Measurements from ENCODE around the gene LIMCH1. TPM values are rescaled to one million over a fixed set of nuclear protein-coding genes. Genes with fewer than 3 reads are reported as not detected.
A peak's percentile ranks its signal among the peaks of the same experiment; 100 is the strongest.

LIMCH1 gene
- total RNA-seq, 1 donor from 2014 or later: 7.1 TPM

- Mint-ChIP-seq H3K27me3 (ENCODE audit: low read depth, unreplicated experiment) (peaks cover 3% of the 10 kb centered on the region), H3K36me3 (ENCODE audit: low read depth, unreplicated experiment) (no peaks in the 10 kb centered on the region), H3K4me3 (ENCODE audit: unreplicated experiment) (peak overlapping the region; percentile 63), H3K9me3 (ENCODE audit: unreplicated experiment) (no peaks in the 10 kb centered on the region), H3K27ac (ENCODE audit: unreplicated experiment) (no peak overlapping the region), H3K4me1 (ENCODE audit: low read depth, unreplicated experiment) (peaks cover 19% of the 10 kb centered on the region)
- H3K4me3 ChIP-seq (ENCODE audit: insufficient read depth, low read depth, low read length): peak overlapping the region; percentile 47
- no peaks in the 10 kb centered on the region for H3K9me3 ChIP-seq (ENCODE audit: insufficient read depth, low read depth, low read length)
- DNase-seq (ENCODE audit: low read depth): peak; percentile 32
- H3K9ac ChIP-seq (ENCODE audit: low read length): peak overlapping the region; percentile 29
- no peak overlapping the region for H2AFZ ChIP-seq (ENCODE audit: low read depth, low read length)
- peaks cover 16% of the 10 kb centered on the region for H3K4me1 ChIP-seq (ENCODE audit: insufficient read depth, low read length)
- H3K27me3 ChIP-seq (ENCODE audit: insufficient read depth, low read length): peaks cover 3% of the 10 kb centered on the region
- no peaks in the 10 kb centered on the region for H3K36me3 ChIP-seq (ENCODE audit: insufficient read depth, low read length)
- FAIRE-seq: no peak
- no peak overlapping the region for H3K27ac ChIP-seq (ENCODE audit: low read depth, low read length)
- peak overlapping the region; percentile 83 for H3K4me2 ChIP-seq (ENCODE audit: low read length)
- TF ChIP-seq, protein P1, sequence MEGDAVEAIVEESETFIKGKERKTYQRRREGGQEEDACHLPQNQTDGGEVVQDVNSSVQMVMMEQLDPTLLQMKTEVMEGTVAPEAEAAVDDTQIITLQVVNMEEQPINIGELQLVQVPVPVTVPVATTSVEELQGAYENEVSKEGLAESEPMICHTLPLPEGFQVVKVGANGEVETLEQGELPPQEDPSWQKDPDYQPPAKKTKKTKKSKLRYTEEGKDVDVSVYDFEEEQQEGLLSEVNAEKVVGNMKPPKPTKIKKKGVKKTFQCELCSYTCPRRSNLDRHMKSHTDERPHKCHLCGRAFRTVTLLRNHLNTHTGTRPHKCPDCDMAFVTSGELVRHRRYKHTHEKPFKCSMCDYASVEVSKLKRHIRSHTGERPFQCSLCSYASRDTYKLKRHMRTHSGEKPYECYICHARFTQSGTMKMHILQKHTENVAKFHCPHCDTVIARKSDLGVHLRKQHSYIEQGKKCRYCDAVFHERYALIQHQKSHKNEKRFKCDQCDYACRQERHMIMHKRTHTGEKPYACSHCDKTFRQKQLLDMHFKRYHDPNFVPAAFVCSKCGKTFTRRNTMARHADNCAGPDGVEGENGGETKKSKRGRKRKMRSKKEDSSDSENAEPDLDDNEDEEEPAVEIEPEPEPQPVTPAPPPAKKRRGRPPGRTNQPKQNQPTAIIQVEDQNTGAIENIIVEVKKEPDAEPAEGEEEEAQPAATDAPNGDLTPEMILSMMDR (IDR thresholded peaks at IDR 0.05; ENCODE audit: insufficient read depth, low read depth, low read length): no peak
- no peak for TF ChIP-seq EZH2 (IDR thresholded peaks at IDR 0.05; ENCODE audit: insufficient read depth, low read length)
- H4K20me1 ChIP-seq (ENCODE audit: insufficient read depth, low read length): no peaks in the 10 kb centered on the region
- H3K79me2 ChIP-seq (ENCODE audit: insufficient read depth, low read length): no peaks in the 10 kb centered on the region
These were observed 75.9 kb downstream of the LIMCH1 start for GRCh38 chr4:41613821-41614220.

DNA sequence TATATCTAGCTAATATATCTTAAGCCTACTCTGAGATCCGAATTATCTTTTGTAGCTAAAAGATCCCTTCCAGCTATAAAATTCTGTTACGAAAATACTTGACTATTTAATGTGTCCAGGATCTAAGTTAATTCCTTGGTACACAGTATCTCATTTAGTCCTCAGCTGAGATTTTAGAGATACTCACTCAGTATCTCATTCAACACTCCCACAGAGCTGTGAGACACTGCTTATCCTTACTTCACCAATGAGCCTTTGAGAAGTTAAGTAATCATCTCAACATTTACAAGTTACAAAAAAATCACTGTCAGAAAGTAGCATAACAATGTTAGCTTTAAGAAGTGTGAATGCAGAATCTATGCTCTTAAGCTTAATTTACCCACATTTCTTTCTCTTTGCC is 76.6 kb downstream of the LIMCH1 start:
- Histone ChIP-seq H2AFZ (ENCODE audit: low read depth, low read length) (no peak overlapping the region), H3K9me3 (ENCODE audit: insufficient read depth, low read depth, low read length) (no peaks in the 10 kb centered on the region), H4K20me1 (ENCODE audit: insufficient read depth, low read length) (no peaks in the 10 kb centered on the region), H3K4me3 (ENCODE audit: insufficient read depth, low read depth, low read length) (no peak overlapping the region), H3K79me2 (ENCODE audit: insufficient read depth, low read length) (no peaks in the 10 kb centered on the region), H3K27ac (ENCODE audit: low read depth, low read length) (no peak overlapping the region), H3K4me2 (ENCODE audit: low read length) (no peak overlapping the region), H3K36me3 (ENCODE audit: insufficient read depth, low read length) (no peaks in the 10 kb centered on the region), H3K9ac (ENCODE audit: low read length) (no peak overlapping the region), H3K27me3 (ENCODE audit: insufficient read depth, low read length) (peaks cover 3% of the 10 kb centered on the region), H3K4me1 (ENCODE audit: insufficient read depth, low read length) (peaks cover 16% of the 10 kb centered on the region)
- no peak overlapping the region for H3K27ac Mint-ChIP-seq (ENCODE audit: unreplicated experiment)
- H3K9me3 Mint-ChIP-seq (ENCODE audit: unreplicated experiment): no peaks in the 10 kb centered on the region
- TF ChIP-seq EZH2 (IDR thresholded peaks at IDR 0.05; ENCODE audit: insufficient read depth, low read length): no peak
- TF ChIP-seq, protein P1 (IDR thresholded peaks at IDR 0.05; ENCODE audit: insufficient read depth, low read depth, low read length): no peak
- FAIRE-seq (no peak), DNase-seq (ENCODE audit: low read depth) (no peak)
- peaks cover 3% of the 10 kb centered on the region for H3K27me3 Mint-ChIP-seq (ENCODE audit: low read depth, unreplicated experiment)
- peaks cover 19% of the 10 kb centered on the region for H3K4me1 Mint-ChIP-seq (ENCODE audit: low read depth, unreplicated experiment)
- H3K36me3 Mint-ChIP-seq (ENCODE audit: low read depth, unreplicated experiment): no peaks in the 10 kb centered on the region
- H3K4me3 Mint-ChIP-seq (ENCODE audit: unreplicated experiment): no peak overlapping the region

DNA sequence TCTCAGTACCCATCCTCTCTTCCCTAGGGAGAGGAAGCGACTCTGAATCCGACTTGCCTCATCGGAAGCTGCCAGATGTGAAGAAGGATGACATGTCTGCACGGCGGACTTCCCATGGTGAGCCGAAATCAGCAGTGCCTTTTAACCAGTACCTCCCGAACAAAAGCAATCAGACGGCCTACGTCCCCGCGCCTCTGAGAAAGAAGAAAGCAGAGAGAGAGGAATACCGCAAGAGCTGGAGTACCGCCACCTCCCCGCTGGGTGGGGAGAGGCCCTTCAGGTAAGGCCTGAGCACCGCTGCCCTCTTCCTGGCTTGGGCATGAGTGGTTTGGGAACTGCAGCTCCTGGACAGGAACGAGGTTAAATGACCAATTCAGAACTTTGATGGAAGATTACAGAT is 81.2 kb downstream of the LIMCH1 start:
- Histone ChIP-seq H3K9ac (ENCODE audit: low read length) (no peak overlapping the region), H3K36me3 (ENCODE audit: insufficient read depth, low read length) (no peaks in the 10 kb centered on the region), H3K79me2 (ENCODE audit: insufficient read depth, low read length) (no peaks in the 10 kb centered on the region), H2AFZ (ENCODE audit: low read depth, low read length) (no peak overlapping the region), H4K20me1 (ENCODE audit: insufficient read depth, low read length) (no peaks in the 10 kb centered on the region), H3K9me3 (ENCODE audit: insufficient read depth, low read depth, low read length) (no peaks in the 10 kb centered on the region), H3K27ac (ENCODE audit: low read depth, low read length) (no peak overlapping the region), H3K4me2 (ENCODE audit: low read length) (no peak overlapping the region), H3K4me3 (ENCODE audit: insufficient read depth, low read depth, low read length) (no peak overlapping the region), H3K4me1 (ENCODE audit: insufficient read depth, low read length) (no peaks in the 10 kb centered on the region), H3K27me3 (ENCODE audit: insufficient read depth, low read length) (peaks cover 3% of the 10 kb centered on the region)
- Mint-ChIP-seq H3K27me3 (ENCODE audit: low read depth, unreplicated experiment) (peaks cover 9% of the 10 kb centered on the region), H3K36me3 (ENCODE audit: low read depth, unreplicated experiment) (no peaks in the 10 kb centered on the region), H3K9me3 (ENCODE audit: unreplicated experiment) (no peaks in the 10 kb centered on the region), H3K4me3 (ENCODE audit: unreplicated experiment) (no peak overlapping the region), H3K4me1 (ENCODE audit: low read depth, unreplicated experiment) (peaks cover 3% of the 10 kb centered on the region), H3K27ac (ENCODE audit: unreplicated experiment) (no peak overlapping the region)
- FAIRE-seq (no peak), DNase-seq (ENCODE audit: low read depth) (no peak)
- TF ChIP-seq EZH2 (IDR thresholded peaks at IDR 0.05; ENCODE audit: insufficient read depth, low read length): no peak
- TF ChIP-seq, protein P1 (IDR thresholded peaks at IDR 0.05; ENCODE audit: insufficient read depth, low read depth, low read length): no peak
